ENCODE results near the gene TMTC4.
"Not testable (repeated sequence)": the region's sequence is repeated elsewhere in the genome, so short reads cannot be mapped to it uniquely, and the experiment has no call there.

TMTC4 gene

DNA sequence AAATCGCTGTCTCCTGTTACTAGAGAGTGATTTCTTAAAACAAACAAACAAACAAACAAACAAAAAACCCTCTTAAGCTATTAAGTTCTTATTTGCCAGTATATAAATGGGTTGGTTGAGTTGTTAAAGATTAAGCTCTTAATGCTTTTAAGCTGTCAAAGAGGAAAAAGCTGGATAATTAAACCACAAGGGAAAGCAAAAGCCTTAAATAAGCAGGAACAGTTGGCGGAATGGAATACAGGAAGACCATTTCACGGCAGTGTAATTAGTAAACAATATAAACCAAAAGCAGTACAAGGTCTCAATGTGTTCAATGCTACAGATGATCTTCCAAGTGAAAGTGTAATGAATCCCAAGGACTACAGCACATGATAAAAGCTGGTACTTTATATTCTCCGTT lies 53.8 kb downstream of the TMTC4 start:
- DNase-seq, result no peak

DNA sequence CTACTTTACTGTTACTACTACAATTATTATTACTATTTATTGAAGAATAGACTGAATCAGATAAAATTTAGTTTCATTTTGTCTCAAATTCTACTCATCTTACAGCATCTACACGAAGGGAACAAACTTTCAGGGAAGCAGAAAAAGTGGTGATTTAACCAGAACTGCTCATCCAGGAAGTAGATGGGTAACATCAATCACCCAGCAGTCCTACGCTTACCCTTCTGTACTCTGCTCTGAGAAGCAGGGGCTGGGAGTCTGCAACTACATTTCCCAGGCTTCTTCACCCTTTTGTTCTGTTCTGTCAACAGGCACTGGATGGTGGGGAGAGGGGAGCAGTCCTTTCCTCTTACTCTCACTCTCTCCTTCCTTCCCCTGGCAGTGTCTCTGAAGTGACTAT lies 54.7 kb downstream of the TMTC4 start:
- peak; percentile 12 for DNase-seq

DNA sequence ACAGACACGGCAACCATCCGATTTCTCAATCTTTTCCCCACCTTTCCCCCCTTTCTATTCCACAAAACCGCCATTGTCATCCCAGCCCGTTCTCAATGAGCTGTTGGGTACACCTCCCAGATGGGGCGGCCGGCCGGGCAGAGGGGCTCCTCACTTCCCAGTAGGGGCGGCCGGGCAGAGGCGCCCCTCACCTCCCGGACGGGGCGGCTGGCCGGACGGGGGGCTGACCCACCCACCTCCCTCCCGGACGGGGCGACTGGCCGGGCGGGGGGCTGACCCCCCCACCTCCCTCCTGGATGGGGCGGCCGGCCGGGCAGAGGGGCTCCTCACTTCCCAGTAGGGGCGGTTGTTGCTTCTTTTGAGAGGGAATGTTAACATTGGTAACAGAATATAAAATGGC lies 55.7 kb downstream of the TMTC4 start:
- not testable (repeated sequence) for DNase-seq

DNA sequence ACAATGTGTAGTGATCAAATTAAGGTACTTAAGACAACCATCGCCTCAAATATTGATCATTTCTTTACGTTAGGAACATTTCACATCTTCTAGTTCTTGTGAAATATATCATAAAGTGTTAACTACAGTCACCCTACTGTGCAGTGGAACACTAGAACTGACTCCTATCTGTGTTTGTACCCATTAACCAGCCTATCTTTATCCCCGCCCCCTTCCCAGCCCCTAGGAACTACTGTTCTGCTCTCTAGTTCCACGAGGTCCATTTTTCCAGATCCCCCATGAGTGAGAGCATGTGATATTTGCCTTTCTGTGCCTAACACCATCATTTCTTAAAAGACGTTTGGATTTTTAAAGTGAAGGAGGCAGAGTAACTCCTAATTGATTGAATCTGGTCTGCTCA lies 61.6 kb downstream of the TMTC4 start:
- DNase-seq, result no peak

DNA sequence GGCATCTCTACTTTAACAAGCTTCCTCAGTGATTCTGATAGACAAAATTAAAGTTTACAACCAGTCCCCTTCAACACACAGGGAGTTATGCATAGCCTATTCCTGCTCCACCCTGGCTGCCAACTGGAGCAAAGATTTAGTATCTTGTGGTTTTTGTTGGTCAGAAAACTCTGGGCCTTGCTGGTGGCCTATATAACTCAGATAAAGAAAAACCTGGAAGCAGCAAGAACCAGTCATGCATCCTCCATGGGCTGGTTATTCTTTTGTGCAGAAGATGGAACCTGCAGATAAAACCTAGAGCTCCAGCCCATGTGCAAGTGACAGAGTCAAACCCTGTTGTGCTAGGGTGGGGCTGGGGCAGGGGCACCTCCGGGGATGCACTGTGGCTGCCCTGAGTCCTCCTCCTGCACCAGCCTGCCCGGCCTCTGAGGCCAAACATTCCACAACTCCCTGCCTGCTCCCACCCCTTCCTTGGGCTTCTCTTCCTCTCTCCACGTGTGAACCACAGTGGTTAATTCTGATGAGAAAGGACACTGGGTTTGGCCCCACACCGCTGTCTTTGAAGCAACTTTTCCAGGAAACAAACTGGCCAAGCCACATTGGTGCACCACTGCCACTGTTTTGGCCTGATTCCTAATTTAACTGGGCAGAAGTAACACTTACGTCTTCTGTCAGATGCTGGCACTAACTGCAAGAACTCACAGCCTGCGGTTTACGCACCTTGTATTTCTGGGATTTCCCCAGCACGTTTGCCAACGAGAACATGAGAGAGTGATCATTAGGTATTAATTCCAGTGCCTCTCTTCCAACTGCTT lies 62.7 kb downstream of the TMTC4 start:
- DNase-seq, result peak; percentile 41

DNA sequence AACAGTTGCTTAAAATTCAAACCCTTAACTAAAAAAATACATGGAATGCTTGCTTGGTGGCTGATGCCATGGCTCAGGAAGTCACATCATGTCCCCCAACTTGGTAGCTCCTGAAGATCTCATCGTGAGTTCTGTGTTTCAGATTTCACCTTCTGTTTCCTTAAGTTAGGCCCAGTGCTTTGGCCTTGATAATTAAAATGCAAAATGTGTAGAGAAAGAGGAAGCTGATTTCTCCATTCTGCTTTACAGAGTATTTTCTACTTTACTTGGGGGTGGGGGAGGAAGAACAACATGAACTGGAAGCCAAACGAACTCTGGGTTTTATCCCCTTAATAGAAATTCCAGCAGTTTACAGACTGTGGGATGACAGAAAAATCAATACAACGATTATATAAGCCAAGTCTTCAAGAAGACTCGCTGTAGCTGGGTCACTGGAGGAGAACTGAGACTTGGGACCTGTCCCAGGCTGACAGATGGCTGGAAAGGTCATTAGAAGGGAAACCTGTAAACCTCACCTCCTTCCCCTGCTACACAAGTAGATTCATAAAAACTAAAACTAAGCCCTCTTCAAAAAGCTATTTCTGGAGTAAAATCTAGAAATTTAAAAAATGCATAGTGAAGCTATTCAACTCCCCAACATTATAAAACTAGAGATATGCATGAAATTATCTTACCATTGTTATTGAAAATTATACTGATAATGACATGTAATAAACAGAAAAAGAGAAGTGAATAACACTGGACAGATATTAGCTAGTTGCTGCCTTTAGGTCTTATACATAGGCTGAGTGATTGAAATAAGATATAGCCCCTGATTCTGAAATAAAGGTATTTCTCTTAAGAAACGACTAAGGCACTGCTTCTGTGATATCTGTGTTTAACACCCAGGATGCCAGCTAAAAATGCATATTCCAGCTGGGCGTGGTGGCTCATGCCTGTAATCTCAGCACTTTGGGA lies 63.9 kb downstream of the TMTC4 start:
- no peak for DNase-seq

DNA sequence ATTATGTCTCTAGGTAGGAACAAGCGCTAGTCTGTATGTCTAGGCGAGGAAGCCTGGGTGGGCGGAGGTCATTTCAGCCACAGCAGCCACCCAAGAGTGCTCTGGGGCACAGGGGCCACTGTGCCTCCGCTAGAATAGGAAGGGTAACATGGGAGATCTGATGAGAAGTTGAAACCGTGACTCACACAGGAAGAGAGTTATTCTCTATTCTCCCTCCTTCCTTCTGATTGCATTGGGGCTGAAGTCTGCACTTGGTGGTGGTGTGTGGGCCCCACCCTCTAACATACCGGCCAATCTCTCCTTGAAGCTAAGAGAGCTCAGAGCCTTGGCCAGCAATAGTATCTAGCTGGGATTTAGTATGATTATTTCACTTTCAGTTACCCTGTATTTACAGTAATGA lies 65.7 kb downstream of the TMTC4 start:
- DNase-seq, result peak; percentile 71

DNA sequence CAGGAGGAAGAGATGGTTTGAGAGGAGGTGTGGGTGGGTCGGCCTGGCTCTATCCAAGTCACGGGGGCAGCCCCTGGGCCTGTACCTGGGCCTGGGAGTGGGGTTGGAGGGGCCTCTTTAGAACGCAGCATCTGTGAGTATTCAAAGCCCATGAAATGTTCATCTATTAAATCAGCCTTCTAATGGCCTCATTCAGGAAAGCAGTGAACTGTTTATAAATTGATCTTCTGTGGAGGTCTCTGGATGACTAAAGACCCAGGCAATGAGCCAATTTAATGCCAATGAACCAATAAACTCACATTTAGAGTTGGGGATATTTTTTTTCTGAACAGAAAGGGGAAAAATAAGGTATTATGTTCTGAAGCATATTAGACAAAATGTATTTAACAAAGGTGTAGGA lies 66.1 kb downstream of the TMTC4 start:
- DNase-seq, result no peak

DNA sequence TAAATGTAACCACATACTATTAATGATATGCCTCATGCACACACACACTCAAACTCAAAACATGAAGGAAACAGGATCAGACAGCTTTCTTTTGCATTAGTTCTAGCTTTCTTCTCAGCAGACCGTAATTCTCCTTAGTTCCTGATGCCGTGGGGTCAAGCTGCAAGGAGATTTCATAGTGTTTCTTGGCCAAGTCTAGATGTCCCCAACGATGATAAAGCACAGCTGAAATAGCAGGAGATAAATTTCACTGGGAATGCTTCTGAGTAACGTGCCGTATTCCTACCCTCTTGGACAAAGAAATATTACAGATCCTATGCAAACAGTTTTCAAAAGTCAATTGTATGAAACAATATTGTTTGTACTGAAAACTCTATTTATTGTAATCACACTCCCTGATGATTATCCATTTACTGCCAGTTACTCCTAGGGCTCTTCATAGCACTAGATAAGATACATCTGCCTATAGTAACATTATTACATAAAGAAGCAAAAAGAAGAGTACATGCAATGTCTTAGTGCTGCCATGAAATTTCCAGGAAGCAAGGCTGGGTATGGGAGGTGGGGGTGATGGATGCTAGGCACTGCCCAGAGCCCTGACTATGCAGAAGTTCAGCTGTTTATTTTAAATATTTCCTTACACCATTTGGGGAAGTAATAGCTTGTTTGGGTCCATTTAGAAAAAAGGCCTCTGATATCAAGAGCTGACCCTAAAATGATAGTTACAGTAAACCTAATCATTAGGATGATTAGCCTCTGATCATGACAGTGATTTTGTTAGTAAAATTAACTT lies 69.5 kb downstream of the TMTC4 start:
- no peak for DNase-seq

DNA sequence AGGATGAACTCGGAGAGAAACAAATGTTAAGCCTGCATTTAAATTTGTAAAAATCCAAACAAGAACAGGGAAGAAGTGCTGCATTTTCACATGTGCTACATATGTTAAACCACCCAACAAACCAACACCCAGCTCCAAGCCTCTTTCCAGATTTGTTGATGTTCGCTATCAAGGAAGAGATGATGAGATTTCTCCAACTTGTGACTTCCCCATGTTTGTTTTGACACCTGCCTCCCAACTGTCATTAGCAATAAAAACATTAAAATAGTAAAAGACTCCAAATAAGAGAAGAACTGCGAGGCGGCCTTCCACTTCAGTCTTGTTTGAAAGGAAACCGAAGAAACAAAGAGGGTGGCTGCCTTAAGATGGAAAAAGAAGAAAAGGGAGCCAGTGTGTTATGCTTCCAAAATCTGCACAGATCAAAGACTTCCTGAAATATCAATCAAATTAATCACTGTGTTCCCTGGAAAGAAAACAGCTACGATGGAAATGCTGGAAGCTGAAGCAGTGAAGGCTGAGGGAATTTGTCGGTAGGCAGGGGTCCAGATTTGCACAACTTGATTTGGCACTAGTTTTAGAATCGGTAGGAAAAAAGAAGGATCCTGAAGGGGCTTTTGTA lies 72.0 kb downstream of the TMTC4 start:
- no peak for DNase-seq

DNA sequence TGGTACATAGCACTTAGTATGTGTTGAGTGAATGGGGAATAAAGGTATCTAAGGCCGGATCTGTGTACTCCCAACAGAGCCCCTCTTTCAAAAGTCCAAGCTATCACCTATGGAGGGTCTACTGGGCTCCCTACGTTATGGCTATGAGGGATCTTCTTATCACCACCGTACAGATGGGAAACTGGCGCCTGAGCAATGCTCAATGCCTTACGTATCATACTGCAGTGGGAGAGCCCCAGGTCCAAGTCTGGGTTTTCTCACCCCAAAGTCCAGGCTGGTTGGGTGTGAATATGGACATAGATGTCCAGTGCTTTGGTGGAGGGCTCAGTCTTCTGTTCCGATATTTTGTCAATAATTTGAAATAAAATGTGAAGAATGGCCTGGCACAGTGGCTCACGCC lies 72.9 kb downstream of the TMTC4 start:
- DNase-seq, result no peak

DNA sequence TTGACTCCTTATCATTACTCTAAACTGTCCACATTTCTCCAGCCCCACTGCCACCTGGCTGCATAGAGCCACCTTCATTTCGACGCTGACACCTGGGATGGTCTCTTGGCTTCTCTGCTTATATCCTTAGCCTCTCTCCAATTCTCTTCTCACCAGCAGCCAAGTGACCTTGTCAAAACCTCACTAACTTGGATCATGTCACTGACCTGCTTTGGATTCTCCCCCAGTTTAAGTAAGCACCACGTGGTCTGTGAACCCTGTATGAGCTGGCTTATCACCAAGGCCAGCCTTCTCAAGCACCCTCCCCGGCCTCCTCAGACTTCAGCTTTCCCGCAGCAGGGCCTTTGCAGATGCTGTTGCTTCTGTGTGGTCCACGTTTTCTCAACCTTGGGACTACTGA lies 73.7 kb downstream of the TMTC4 start:
- no peak for DNase-seq

DNA sequence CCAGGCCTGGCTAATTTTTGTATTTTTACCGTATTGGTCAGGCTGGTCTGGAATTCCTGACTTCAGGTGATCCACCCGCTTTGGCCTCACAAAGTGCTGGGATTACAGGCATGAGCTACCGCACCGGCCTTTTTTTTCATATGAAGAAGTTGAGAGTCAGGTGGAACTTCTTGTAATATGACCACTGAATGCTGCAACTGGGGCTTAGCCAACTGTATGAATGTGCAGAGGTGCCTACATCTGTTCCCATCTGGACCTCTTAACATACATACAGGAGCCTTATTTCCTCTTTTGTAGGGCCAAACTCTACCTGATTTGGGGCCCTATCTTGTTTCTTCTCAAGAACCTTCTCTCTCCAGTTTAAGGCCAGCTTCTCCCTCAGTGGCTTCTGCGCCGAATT lies 74.1 kb downstream of the TMTC4 start:
- DNase-seq, result no peak

DNA sequence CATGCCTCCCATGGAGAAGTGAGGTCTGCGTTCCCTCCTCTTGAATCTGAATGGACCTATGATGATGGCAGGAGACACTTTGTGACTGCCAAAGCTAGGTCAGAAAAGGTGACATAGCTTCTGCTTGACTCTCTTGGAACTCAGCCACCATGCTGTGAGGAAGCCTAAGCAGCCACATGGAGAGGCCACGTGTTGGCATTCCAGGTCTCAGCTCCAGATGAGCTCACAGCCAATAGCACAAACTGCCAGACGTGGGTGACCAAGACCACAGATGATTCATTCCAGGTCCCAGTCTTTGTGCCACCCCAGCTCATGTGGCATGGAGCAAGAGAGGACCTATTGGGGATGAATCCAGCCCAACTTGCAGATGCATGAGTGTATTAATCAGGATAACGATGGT lies 77.3 kb downstream of the TMTC4 start:
- no peak for DNase-seq

DNA sequence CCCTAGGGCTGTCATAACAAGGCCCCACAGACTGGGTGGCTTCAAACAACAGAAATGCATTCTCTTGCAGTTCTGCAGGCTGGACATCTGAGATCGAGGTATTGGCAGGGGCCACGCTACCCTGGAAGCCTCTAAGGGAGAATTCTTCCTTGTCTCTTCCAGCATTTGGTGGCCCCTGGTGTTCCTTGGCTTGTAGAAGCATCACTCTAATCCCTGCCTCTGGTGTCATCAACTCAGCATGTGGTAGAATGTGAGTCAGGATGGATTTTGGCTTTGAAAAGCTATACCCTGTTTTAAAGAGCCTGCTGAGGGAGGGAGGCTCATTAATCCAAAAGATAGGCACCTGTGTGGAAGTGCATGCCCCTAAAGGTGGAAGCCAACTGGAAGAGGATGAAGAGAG lies 78.1 kb downstream of the TMTC4 start:
- DNase-seq, result no peak

DNA sequence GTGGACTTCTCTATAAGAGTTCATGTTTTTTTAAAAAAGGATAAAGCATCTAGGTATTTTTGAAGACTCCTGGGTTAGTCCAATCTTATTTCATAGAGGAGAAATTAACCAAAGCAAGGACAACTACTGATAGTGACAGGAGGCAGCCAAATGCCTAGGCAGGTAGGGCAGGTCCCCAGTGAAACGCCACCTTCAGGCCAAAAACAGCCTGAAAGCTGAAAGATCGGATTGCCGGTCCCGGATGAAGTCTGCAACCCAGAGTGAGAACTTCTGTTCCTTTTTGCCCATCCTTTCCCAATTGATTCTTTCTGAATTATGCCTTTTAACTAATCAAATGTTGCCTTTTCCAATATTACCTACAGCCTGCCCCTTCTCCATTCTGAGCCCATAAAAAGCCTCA lies 79.9 kb downstream of the TMTC4 start:
- no peak for DNase-seq

DNA sequence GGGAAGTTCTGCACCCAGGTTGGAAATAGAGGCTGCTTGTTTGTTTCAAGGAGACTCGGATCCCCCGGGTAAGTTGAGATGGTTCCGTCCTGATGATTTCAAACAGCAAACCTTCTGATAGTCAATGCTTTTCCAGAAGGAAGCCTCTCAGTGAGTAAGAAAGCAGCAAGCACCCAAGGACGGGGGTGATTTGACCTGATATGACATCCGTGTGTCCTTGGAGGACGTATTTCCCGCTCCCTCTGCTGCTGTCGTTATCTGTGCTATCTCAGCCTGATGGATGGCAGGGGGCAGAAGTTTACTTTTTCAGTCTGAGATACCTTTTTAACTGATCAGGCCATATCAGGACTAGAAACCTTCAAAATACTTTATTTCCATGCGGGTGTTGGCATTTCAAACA lies 80.3 kb downstream of the TMTC4 start:
- no peak for DNase-seq

DNA sequence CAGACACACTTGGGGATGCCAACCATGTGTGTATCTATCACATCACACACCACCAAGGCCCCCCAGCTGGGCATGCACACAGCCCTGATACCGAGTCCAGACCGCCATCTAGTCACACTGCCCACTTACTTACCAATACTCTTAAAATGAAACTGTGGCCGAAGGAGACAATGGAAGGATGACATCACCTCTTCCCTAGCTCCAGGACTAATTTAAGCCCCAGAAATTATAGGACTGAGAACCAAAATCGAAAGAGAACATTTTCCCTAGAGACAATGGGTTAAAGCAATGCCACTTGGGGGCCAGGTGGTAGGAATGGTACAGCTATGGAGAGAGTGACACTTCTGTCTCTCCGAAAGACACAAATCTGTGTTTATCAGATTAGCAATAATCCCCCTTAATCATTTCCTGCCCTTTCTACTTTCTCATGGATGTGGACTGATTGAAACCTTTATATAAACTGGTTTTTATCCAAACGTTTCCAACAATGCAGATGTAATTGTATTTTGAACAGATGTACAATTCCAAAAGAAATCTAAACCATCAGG lies 85.3 kb downstream of the TMTC4 start:
- no peak for DNase-seq

DNA sequence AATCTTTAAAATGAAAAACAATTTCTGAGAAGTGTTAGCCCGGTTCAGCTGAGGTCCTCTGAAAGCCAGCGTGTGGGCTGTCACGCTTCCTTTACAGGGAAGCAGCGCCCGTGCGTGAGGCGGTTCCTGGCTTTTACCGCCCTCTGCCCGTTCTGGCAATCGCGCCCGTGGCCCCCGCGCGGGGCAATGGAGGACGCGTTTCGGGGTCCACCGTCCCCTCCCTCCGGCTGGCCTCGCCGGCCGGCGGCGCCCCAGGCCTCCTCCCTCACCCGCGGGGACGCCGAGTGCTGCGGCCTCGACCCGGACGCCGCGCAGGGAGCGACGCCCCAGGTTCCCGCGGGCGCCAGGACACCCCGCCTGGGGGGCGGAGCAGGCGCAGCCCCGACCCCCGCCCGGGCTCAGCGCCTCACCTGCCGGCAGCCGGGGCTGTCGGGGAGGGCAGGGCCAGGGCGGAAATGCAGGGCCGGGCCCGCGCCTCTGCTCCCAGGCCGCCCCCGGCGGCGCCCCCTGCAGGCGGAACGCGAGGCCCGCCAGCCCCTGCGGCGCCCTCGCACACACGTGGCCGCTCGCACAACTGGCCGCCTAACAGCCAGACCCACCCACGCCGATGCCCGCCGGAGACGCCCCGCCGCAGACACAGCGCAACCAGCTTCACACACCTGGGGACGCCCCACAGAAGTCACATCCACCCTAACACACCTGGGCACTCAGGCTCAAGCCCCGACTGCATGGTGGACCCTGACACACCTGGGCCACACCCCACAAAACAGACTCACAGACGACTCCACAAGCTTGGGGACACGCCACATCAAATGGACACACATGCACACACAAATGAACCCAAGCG lies 86.0 kb downstream of the TMTC4 start, which contains the start of gene GGACT:
Gene GGACT, minus strand, starts transcription at position 459 of the 847 bp plus-strand sequence. CDS start 56,198 bp downstream, outside the sequence.
- peak; percentile 88 for DNase-seq

DNA sequence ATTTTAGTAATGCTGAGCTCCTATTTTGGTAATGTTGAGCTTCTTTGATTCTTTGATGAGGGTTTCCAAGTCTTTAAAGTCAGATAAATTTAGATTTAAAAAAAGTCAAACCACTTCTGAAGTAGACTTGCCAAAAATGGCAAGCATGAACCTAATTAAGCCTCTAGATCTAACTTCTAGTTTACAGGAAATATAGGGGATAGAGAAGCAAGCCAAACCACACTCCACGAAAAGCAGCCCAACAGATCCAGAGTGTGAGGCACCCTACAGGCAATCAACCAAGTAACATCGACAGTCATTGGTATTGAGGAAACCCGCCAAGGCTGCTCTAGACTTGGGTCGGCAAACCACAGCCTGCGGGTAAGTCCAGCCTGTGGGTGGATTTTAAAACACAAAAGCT lies 89.7 kb downstream of the TMTC4 start:
- no peak for DNase-seq

DNA sequence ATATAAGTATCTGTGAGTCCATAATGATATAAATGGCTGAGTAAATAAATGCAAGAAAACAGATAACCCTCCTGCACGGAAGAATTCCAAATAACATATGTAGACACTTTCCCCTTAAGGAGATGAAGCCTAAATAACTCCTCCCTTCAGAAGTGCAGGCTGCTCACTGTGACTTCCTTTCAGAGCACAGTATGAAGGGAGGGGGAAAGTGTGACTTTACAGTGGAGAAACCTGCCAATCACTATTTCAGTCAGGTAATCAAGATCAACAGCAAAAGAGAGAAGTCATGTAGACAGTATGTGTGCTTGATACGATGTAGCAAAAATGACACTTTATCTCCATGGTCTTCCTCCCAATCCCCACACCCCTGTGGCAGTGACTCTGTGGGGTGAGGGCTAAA lies 93.1 kb downstream of the TMTC4 start:
- no peak for DNase-seq
